Hepatocyte (in vitro differentiated cells): ENCODE data around the gene ARHGEF25. TPM values are rescaled to one million over a fixed set of nuclear protein-coding genes. Genes with fewer than 3 reads are reported as not detected.

Experiments
- DNase-seq: peaks from one replicate; pipeline ENCODE4 v3.0.0-alpha.2; 2016; ENCODE audit warnings: low spot score
- H2AFZ ChIP-seq: fragments of 200-600 bp; sonication (generic); 2 replicates; pipeline ENCODE4 v1.6.0; 2016; ENCODE audit warnings: antibody characterized with exemption, mild to moderate bottlenecking
- H3K27ac ChIP-seq: fragments of 200-600 bp; sonication (generic); 2 replicates; pipeline ENCODE4 v1.5.1; 2016; ENCODE audit warnings: mild to moderate bottlenecking
- H3K27me3 ChIP-seq: fragments of 200-600 bp; sonication (generic); 2 replicates; pipeline ENCODE4 v1.6.1; 2016
- H3K36me3 ChIP-seq: fragments of 200-600 bp; sonication (generic); replicated peaks from 2 replicates; pipeline ENCODE4 v1.5.1; 2016; ENCODE audit warnings: low read depth; ENCODE audit not compliant: insufficient read depth
- H3K4me1 ChIP-seq: fragments of 200-600 bp; sonication (generic); 2 replicates; pipeline ENCODE4 v1.5.1; 2016; ENCODE audit warnings: mild to moderate bottlenecking, moderate library complexity; ENCODE audit not compliant: insufficient read depth
- H3K4me2 ChIP-seq: fragments of 200-600 bp; sonication (generic); 2 replicates; pipeline ENCODE4 v1.6.0; 2016
- H3K4me3 ChIP-seq: fragments of 200-600 bp; sonication (generic); 2 replicates; pipeline ENCODE4 v1.5.1; 2016; ENCODE audit warnings: mild to moderate bottlenecking
- H3K79me2 ChIP-seq: fragments of 200-600 bp; sonication (generic); 2 replicates; pipeline ENCODE4 v1.6.0; 2017; ENCODE audit warnings: mild to moderate bottlenecking
- H3K9me2 ChIP-seq: fragments of 200-600 bp; sonication (generic); replicated peaks from 2 replicates; pipeline ENCODE4 v1.6.0; 2017; ENCODE audit warnings: mild to moderate bottlenecking; ENCODE audit not compliant: insufficient read depth
- H3K9me3 ChIP-seq: fragments of 200-600 bp; sonication (generic); 2 replicates; pipeline ENCODE4 v1.5.1; 2016; ENCODE audit warnings: low read depth, mild to moderate bottlenecking
- H4K20me1 ChIP-seq: fragments of 200-600 bp; sonication (generic); 2 replicates; pipeline ENCODE4 v1.6.0; 2016; ENCODE audit warnings: mild to moderate bottlenecking; ENCODE audit not compliant: insufficient read depth, poor library complexity, severe bottlenecking
- EZH2 ChIP-seq: fragments of 200-600 bp; sonication (generic); IDR thresholded peaks from 2 replicates; pipeline ENCODE4 v1.6.1; 2016; ENCODE audit warnings: antibody characterized with exemption, mild to moderate bottlenecking, borderline replicate concordance
- EZH2phosphoT487 ChIP-seq: fragments of 200-600 bp; sonication (generic); IDR thresholded peaks from one replicate; pipeline ENCODE4 v1.6.1; 2018; ENCODE audit warnings: antibody characterized with exemption, mild to moderate bottlenecking, low read depth, moderate library complexity; ENCODE audit not compliant: unreplicated experiment, severe bottlenecking
- WGBS: methylation state at CpG from one replicate; pipeline ENCODE4 v1.1.6; 2016; ENCODE audit warnings: low lambda C conversion rate; ENCODE audit errors: missing lambda C conversion rate; 5-methylcytosine and 5-hydroxymethylcytosine counted together
- polyA plus RNA-seq: library from polyadenylated mRNA; unstranded; fragments of >200 nt; fragmentation: Nextera tagmentation; extraction: Ambion mirVana; gene quantifications from 2 replicates; pipeline ENCODE4 v1.2.1, GENCODE V29; 2016
- total RNA-seq: library from RNA; depleted of rRNA; stranded (reverse); fragments of >200 nt; gene quantifications from 2 replicates; pipeline ENCODE4 v1.2.3, GENCODE V29; 2014
- TF ChIP-seq, protein P1 (sequence below): fragments of 200-600 bp; sonication (generic); IDR thresholded peaks from 2 replicates; pipeline ENCODE4 v1.5.1; 2016; ENCODE audit warnings: antibody characterized with exemption, mild to moderate bottlenecking; ENCODE audit not compliant: poor library complexity

ARHGEF25 gene
- total and polyA plus RNA-seq, 2 experiments from 2014 or later, result 0.29 to 12.6 TPM

GRCh38 chr12:57629897-57630471 lies 18.7 kb downstream of the ARHGEF25 start:
- H3K27ac ChIP-seq, result no peak overlapping the region
- H3K4me3 ChIP-seq, result no peak overlapping the region
- no peak overlapping the region for H3K4me2 ChIP-seq
- H3K4me1 ChIP-seq, result peaks cover 6% of the 10 kb centered on the region
- H4K20me1 ChIP-seq, result no peaks in the 10 kb centered on the region
- no peaks in the 10 kb centered on the region for H3K36me3 ChIP-seq
- no peaks in the 10 kb centered on the region for H3K79me2 ChIP-seq
- no peak for DNase-seq
- H2AFZ ChIP-seq, result no peak overlapping the region
- H3K9me2 ChIP-seq, result no peaks in the 10 kb centered on the region
- no peaks in the 10 kb centered on the region for H3K9me3 ChIP-seq
- WGBS, result 81% methylated on average over 5 of the region's 5 CpGs
- TF ChIP-seq EZH2phosphoT487, result no peak
- TF ChIP-seq, protein P1, sequence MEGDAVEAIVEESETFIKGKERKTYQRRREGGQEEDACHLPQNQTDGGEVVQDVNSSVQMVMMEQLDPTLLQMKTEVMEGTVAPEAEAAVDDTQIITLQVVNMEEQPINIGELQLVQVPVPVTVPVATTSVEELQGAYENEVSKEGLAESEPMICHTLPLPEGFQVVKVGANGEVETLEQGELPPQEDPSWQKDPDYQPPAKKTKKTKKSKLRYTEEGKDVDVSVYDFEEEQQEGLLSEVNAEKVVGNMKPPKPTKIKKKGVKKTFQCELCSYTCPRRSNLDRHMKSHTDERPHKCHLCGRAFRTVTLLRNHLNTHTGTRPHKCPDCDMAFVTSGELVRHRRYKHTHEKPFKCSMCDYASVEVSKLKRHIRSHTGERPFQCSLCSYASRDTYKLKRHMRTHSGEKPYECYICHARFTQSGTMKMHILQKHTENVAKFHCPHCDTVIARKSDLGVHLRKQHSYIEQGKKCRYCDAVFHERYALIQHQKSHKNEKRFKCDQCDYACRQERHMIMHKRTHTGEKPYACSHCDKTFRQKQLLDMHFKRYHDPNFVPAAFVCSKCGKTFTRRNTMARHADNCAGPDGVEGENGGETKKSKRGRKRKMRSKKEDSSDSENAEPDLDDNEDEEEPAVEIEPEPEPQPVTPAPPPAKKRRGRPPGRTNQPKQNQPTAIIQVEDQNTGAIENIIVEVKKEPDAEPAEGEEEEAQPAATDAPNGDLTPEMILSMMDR, result no peak
- no peak for TF ChIP-seq EZH2
- H3K27me3 ChIP-seq, result peaks cover 96% of the 10 kb centered on the region

DNA sequence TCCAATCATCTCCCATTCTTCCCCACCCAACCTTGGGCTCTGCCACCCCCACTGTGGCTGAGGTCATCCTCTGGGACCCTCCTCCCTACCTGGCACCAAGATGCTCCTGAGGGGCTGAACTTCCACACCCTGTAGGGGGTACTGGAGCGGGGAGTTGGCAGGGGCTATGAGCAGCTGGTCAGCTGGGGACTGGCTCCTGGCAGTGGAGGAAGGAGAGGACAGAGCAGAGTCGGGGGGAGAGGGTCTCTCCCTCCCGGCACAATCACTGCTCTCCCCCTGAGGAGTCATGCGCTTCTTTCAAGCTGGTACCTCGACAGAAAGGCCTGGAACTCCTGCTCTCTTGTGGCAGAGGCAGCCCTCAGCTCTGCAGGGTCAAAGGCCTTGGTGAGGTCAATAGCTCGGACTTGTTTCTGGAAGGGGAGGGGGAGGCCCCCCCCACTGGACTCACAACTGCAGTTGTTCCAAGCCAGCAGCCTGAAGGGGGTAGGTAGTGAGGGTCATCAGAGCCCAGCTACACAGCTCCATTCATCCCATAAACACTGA lies 19.7 kb downstream of the ARHGEF25 start:
- Histone ChIP-seq H3K79me2 (no peaks in the 10 kb centered on the region), H3K4me1 (peaks cover 6% of the 10 kb centered on the region), H3K4me2 (no peak overlapping the region), H4K20me1 (no peaks in the 10 kb centered on the region), H2AFZ (no peak overlapping the region), H3K9me2 (no peaks in the 10 kb centered on the region), H3K36me3 (no peaks in the 10 kb centered on the region), H3K27ac (no peak overlapping the region), H3K9me3 (no peaks in the 10 kb centered on the region), H3K4me3 (no peak overlapping the region), H3K27me3 (peaks cover 94% of the 10 kb centered on the region)
- WGBS, result 70% methylated on average over 6 of the region's 6 CpGs
- DNase-seq, result no peak
- TF ChIP-seq EZH2 (no peak), EZH2phosphoT487 (no peak)
- TF ChIP-seq, protein P1, result no peak

DNA sequence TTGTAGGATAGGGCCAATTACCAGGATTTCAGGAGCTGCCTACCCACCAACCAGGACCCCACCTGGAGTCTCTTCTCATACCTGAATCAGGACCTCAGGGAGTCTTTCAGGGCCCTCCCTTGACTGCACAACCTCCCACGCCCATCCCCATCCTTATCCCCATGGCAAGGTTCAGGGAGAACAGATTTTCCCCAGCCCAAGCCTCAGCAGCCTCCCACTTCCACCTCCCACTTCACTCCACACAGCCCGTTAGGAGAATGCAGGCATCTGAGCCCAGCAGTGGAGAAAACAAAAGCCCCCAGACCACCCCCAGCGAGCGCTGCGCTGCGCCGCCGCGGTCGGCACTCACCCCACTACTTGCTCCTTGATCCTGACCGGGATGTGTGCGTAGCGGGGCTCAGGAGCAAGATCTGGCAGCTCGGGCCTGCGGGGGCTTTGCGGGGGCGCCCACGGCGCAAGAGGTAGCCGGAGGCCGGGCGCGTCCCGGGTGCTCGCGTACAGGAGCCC lies 20.4 kb downstream of the ARHGEF25 start:
- Histone ChIP-seq H3K4me2 (peak overlapping the region; percentile 99), H3K27me3 (peaks cover 90% of the 10 kb centered on the region)
- WGBS, result 7% methylated on average over 23 of the region's 26 CpGs

More for the DNA sequence above, 20.4 kb downstream of the ARHGEF25 start:
- no peak for DNase-seq
- H3K9me3 ChIP-seq, result no peaks in the 10 kb centered on the region
- no peaks in the 10 kb centered on the region for H3K9me2 ChIP-seq
- H4K20me1 ChIP-seq, result no peaks in the 10 kb centered on the region
- no peak overlapping the region for H3K27ac ChIP-seq
- H3K4me1 ChIP-seq, result peaks cover 6% of the 10 kb centered on the region
- H3K4me3 ChIP-seq, result no peak overlapping the region
- no peaks in the 10 kb centered on the region for H3K79me2 ChIP-seq
- peak overlapping the region; percentile 84 for H2AFZ ChIP-seq
- H3K36me3 ChIP-seq, result no peaks in the 10 kb centered on the region
- TF ChIP-seq, protein P1, result no peak
- TF ChIP-seq EZH2phosphoT487, result no peak
- TF ChIP-seq EZH2, result no peak
